Activated CD4-positive, alpha-beta T cell treated with anti-CD3 and anti-CD28 coated beads, Interleukin-2, amount 10 ng/mL, durations not matched to agents 7 days and 5 days (primary cell): ENCODE measurements around the gene NCBP2L. TPM values are rescaled to one million over a fixed set of nuclear protein-coding genes. Genes with fewer than 3 reads are reported as not detected.
A peak's percentile ranks its signal among the peaks of the same experiment; 100 is the strongest.

Experiments used
- CTCF ChIA-PET: fragments of 350-600 bp; sonication (Branson Sonifier 250); formaldehyde crosslinking; loops from one replicate; lab custom pipeline; 2021; ENCODE audit warnings: antibody characterized with exemption; lab: Charles Lee
- POLR2A ChIA-PET: fragments of 350-600 bp; sonication (Branson Sonifier 250); formaldehyde crosslinking; loops from one replicate; lab custom pipeline; 2021; ENCODE audit warnings: antibody characterized with exemption; lab: Charles Lee
- DNase-seq: peaks from one replicate; pipeline ENCODE4 v3.0.0-alpha.2; 2020
- H3K27ac Mint-ChIP-seq: one replicate; pipeline ENCODE4 v1.8.0; 2021; ENCODE audit warnings: mild to moderate bottlenecking, moderate library complexity, mixed read lengths
- H3K27me3 Mint-ChIP-seq: one replicate; pipeline ENCODE4 v1.8.0; 2021; ENCODE audit warnings: mixed read lengths
- H3K36me3 Mint-ChIP-seq: one replicate; pipeline ENCODE4 v1.8.0; 2021; ENCODE audit warnings: low read depth, mixed read lengths
- H3K4me1 Mint-ChIP-seq: one replicate; pipeline ENCODE4 v1.8.0; 2021; ENCODE audit warnings: mixed read lengths
- H3K4me3 Mint-ChIP-seq: one replicate; pipeline ENCODE4 v1.8.0; 2021; ENCODE audit warnings: mild to moderate bottlenecking, moderate library complexity, mixed read lengths
- H3K9me3 Mint-ChIP-seq: one replicate; pipeline ENCODE4 v1.8.0; 2021; ENCODE audit warnings: mixed read lengths
- total RNA-seq, 2 experiments: library from RNA; stranded (reverse); gene quantifications; one replicate each; pipeline ENCODE4 v1.2.3, GENCODE V29; 2021

NCBP2L gene
- total RNA-seq, 2 experiments from 2014 or later, result not detected

GRCh38 chrX:107826238-107827029 is 48.9 kb downstream of the NCBP2L start:
- H3K36me3 Mint-ChIP-seq, result no peaks in the 10 kb centered on the region
- ChIA-PET CTCF (interaction anchor here (0.9 kb wide), 1 partner anchor 104 kb away, joined by 3 read pairs; no protein-coding TSS in a partner anchor), POLR2A (no interaction called here)
- H3K4me1 Mint-ChIP-seq, result peaks cover 18% of the 10 kb centered on the region
- peak overlapping the region; percentile 69 for H3K27ac Mint-ChIP-seq
- H3K4me3 Mint-ChIP-seq, result peak overlapping the region; percentile 72
- DNase-seq, result peak; percentile 29
- H3K9me3 Mint-ChIP-seq, result no peaks in the 10 kb centered on the region
- H3K27me3 Mint-ChIP-seq, result peaks cover 15% of the 10 kb centered on the region

- peak overlapping the region; percentile 69 for H3K27ac Mint-ChIP-seq
- no peaks in the 10 kb centered on the region for H3K9me3 Mint-ChIP-seq
- ChIA-PET CTCF (no interaction called here), POLR2A (no interaction called here)
- H3K4me1 Mint-ChIP-seq, result peaks cover 18% of the 10 kb centered on the region
- H3K27me3 Mint-ChIP-seq, result peaks cover 15% of the 10 kb centered on the region
- no peaks in the 10 kb centered on the region for H3K36me3 Mint-ChIP-seq
- DNase-seq, result no peak
- peak overlapping the region; percentile 65 for H3K4me3 Mint-ChIP-seq
Observed at GRCh38 chrX:107827030-107827831, 49.7 kb downstream of the NCBP2L start.

- POLR2A ChIA-PET, result no interaction called here
- CTCF ChIA-PET, result no interaction called here
- Mint-ChIP-seq H3K4me1 (peaks cover 18% of the 10 kb centered on the region), H3K4me3 (no peak overlapping the region), H3K27ac (no peak overlapping the region), H3K9me3 (no peaks in the 10 kb centered on the region), H3K36me3 (no peaks in the 10 kb centered on the region), H3K27me3 (peaks cover 15% of the 10 kb centered on the region)
- no peak for DNase-seq
Observed at GRCh38 chrX:107827852-107828251, 50.3 kb downstream of the NCBP2L start.

- Mint-ChIP-seq H3K27ac (no peak overlapping the region), H3K4me3 (no peak overlapping the region), H3K36me3 (no peaks in the 10 kb centered on the region), H3K9me3 (no peaks in the 10 kb centered on the region), H3K27me3 (peaks cover 9% of the 10 kb centered on the region), H3K4me1 (peaks cover 11% of the 10 kb centered on the region)
- no peak for DNase-seq
- CTCF ChIA-PET, result interaction anchor here (0.5 kb wide), 1 partner anchor 932 kb away, joined by 3 read pairs; no protein-coding TSS in a partner anchor
- POLR2A ChIA-PET, result no interaction called here
Observed at GRCh38 chrX:107829878-107830277, 52.3 kb downstream of the NCBP2L start.

- H3K4me1 Mint-ChIP-seq, result peaks cover 5% of the 10 kb centered on the region
- POLR2A ChIA-PET, result no interaction called here
- H3K4me3 Mint-ChIP-seq, result no peak overlapping the region
- no peak overlapping the region for H3K27ac Mint-ChIP-seq
- DNase-seq, result no peak
- no peaks in the 10 kb centered on the region for H3K9me3 Mint-ChIP-seq
- CTCF ChIA-PET, result no interaction called here
- H3K36me3 Mint-ChIP-seq, result no peaks in the 10 kb centered on the region
- H3K27me3 Mint-ChIP-seq, result peaks cover 5% of the 10 kb centered on the region
Observed at GRCh38 chrX:107831071-107831730, 53.7 kb downstream of the NCBP2L start.

GRCh38 chrX:107834275-107835201 is 57.0 kb downstream of the NCBP2L start:
- no peak for DNase-seq
- no peaks in the 10 kb centered on the region for H3K36me3 Mint-ChIP-seq
- no peak overlapping the region for H3K27ac Mint-ChIP-seq
- H3K4me1 Mint-ChIP-seq, result no peaks in the 10 kb centered on the region
- no peaks in the 10 kb centered on the region for H3K9me3 Mint-ChIP-seq
- ChIA-PET POLR2A (no interaction called here), CTCF (no interaction called here)
- peaks cover 2% of the 10 kb centered on the region for H3K27me3 Mint-ChIP-seq
- H3K4me3 Mint-ChIP-seq, result no peak overlapping the region

GRCh38 chrX:107836958-107837357 is 59.4 kb downstream of the NCBP2L start:
- H3K36me3 Mint-ChIP-seq, result no peaks in the 10 kb centered on the region
- no peak overlapping the region for H3K4me3 Mint-ChIP-seq
- H3K27me3 Mint-ChIP-seq, result peaks cover 2% of the 10 kb centered on the region
- CTCF ChIA-PET, result no interaction called here
- no peak for DNase-seq
- no peaks in the 10 kb centered on the region for H3K4me1 Mint-ChIP-seq
- H3K9me3 Mint-ChIP-seq, result no peaks in the 10 kb centered on the region
- H3K27ac Mint-ChIP-seq, result no peak overlapping the region
- POLR2A ChIA-PET, result no interaction called here

GRCh38 chrX:107840971-107841370 is 63.4 kb downstream of the NCBP2L start:
- Mint-ChIP-seq H3K4me1 (no peaks in the 10 kb centered on the region), H3K27me3 (peaks cover 2% of the 10 kb centered on the region), H3K9me3 (no peaks in the 10 kb centered on the region), H3K27ac (no peak overlapping the region), H3K36me3 (no peaks in the 10 kb centered on the region), H3K4me3 (no peak overlapping the region)
- DNase-seq, result no peak
- ChIA-PET POLR2A (no interaction called here), CTCF (no interaction called here)

- Mint-ChIP-seq H3K36me3 (no peaks in the 10 kb centered on the region), H3K27me3 (no peaks in the 10 kb centered on the region), H3K4me1 (no peaks in the 10 kb centered on the region), H3K27ac (no peak overlapping the region), H3K4me3 (no peak overlapping the region), H3K9me3 (no peaks in the 10 kb centered on the region)
- CTCF ChIA-PET, result no interaction called here
- DNase-seq, result no peak
- POLR2A ChIA-PET, result no interaction called here
Observed at GRCh38 chrX:107842715-107843400, 65.3 kb downstream of the NCBP2L start.
